CD4-positive, alpha-beta T cell treated with Interleukin-21 for 1 hour (primary cell): ENCODE data around the gene ICA1L.

ENCODE experiments used
- DNase-seq: peaks from one replicate; pipeline ENCODE4 v3.0.0-alpha.2; 2020

Gene ICA1L

DNA sequence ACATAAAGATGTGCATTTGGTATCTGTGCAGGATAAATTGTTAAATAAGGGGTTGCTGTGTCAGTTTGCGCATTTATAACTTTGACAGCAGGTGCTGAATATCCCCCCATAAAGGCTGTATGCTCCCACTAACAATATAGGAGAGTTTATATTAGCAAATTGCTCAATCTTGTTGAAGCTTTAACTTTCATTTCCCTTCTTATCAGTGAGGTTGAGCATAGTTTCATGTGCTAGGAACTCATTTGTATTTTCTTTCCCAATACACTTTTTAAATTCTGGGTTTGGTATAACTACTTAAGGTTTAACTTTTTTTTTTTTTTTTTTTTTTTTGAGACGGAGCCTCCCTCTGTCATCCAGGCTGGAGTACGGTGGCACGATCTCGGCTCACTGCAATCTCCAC is 147.8 kb downstream of the ICA1L start:
- no peak for DNase-seq
